GM12865 (cell line): ENCODE measurements around the gene P2RY10.

Experiments
- DNase-seq: peaks from one replicate; pipeline ENCODE4 v3.0.0; 2010; ENCODE audit warnings: low read depth
- H3K4me3 ChIP-seq: 2 replicates; pipeline ENCODE4 v1.5.1; 2011; ENCODE audit warnings: mild to moderate bottlenecking, low read depth, low read length, control low read depth
- CTCF ChIP-seq: IDR thresholded peaks from 2 replicates; pipeline ENCODE4 v1.5.1; 2011; ENCODE audit warnings: low read length, control low read depth, low read depth, inconsistent platforms; ENCODE audit not compliant: insufficient read depth; ENCODE audit errors: missing control alignments

P2RY10 gene

GRCh38 chrX:78946178-78946931 lies 1.2 kb downstream of the P2RY10 start:
- TF ChIP-seq CTCF, result no peak
- peak overlapping the region; percentile 79 for H3K4me3 ChIP-seq
- DNase-seq, result no peak

GRCh38 chrX:78950009-78950835 lies 5.0 kb downstream of the P2RY10 start:
- peak overlapping the region; percentile 79 for H3K4me3 ChIP-seq
- no peak for DNase-seq
- TF ChIP-seq CTCF, result no peak

GRCh38 chrX:78957049-78957767 lies 12.0 kb downstream of the P2RY10 start:
- H3K4me3 ChIP-seq, result peak overlapping the region; percentile 26
- TF ChIP-seq CTCF, result no peak
- DNase-seq, result no peak

GRCh38 chrX:78957768-78958130 lies 12.6 kb downstream of the P2RY10 start:
- peak; percentile 78 for DNase-seq
- peak overlapping the region; percentile 11; the same call in 1 of the 2 replicates for H3K4me3 ChIP-seq
- no peak for TF ChIP-seq CTCF

- no peak overlapping the region for H3K4me3 ChIP-seq
- no peak for DNase-seq
- no peak for TF ChIP-seq CTCF
Observed at GRCh38 chrX:78958419-78959116, 13.4 kb downstream of the P2RY10 start.

- TF ChIP-seq CTCF, result no peak
- DNase-seq, result no peak
Observed at GRCh38 chrX:78960888-78961287, 15.7 kb downstream of the P2RY10 start.

More at GRCh38 chrX:78960888-78961287, 15.7 kb downstream of the P2RY10 start:
- H3K4me3 ChIP-seq, result no peak overlapping the region
